H4 (cell line): Measurements from ENCODE around the gene EPM2AIP1. TPM values are rescaled to one million over a fixed set of nuclear protein-coding genes. Genes with fewer than 3 reads are reported as not detected.
"Not testable (repeated sequence)": the region's sequence is repeated elsewhere in the genome, so short reads cannot be mapped to it uniquely, and the experiment has no call there.

Experiments used
- DNase-seq: peaks from one replicate; pipeline ENCODE4 v3.0.0-alpha.2; 2015; ENCODE audit warnings: low spot score
- total RNA-seq: library from RNA; depleted of rRNA; stranded (reverse); fragments of >200 nt; shearing (Covaris generic); gene quantifications from 2 replicates; pipeline ENCODE4 v1.2.3, GENCODE V29; 2014

EPM2AIP1 gene
- total RNA-seq, 1 experiment from 2014 or later, result 4.3 TPM

DNA sequence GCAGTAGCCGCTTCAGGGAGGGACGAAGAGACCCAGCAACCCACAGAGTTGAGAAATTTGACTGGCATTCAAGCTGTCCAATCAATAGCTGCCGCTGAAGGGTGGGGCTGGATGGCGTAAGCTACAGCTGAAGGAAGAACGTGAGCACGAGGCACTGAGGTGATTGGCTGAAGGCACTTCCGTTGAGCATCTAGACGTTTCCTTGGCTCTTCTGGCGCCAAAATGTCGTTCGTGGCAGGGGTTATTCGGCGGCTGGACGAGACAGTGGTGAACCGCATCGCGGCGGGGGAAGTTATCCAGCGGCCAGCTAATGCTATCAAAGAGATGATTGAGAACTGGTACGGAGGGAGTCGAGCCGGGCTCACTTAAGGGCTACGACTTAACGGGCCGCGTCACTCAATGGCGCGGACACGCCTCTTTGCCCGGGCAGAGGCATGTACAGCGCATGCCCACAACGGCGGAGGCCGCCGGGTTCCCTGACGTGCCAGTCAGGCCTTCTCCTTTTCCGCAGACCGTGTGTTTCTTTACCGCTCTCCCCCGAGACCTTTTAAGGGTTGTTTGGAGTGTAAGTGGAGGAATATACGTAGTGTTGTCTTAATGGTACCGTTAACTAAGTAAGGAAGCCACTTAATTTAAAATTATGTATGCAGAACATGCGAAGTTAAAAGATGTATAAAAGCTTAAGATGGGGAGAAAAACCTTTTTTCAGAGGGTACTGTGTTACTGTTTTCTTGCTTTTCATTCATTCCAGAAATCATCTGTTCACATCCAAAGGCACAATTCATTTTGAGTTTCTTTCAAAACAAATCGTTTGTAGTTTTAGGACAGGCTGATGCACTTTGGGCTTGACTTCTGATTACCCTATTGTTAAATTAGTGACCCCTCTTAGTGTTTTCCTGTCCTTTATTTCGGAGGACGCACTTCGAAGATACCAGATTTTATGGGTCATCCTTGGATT is 674 bp upstream of the EPM2AIP1 start, which contains the start of gene MLH1:
TSS of gene MLH1 (plus strand) at position 193 of the 958 bp plus-strand sequence. CDS start at position 223, 30 bp downstream.
- peak; percentile 99 for DNase-seq

DNA sequence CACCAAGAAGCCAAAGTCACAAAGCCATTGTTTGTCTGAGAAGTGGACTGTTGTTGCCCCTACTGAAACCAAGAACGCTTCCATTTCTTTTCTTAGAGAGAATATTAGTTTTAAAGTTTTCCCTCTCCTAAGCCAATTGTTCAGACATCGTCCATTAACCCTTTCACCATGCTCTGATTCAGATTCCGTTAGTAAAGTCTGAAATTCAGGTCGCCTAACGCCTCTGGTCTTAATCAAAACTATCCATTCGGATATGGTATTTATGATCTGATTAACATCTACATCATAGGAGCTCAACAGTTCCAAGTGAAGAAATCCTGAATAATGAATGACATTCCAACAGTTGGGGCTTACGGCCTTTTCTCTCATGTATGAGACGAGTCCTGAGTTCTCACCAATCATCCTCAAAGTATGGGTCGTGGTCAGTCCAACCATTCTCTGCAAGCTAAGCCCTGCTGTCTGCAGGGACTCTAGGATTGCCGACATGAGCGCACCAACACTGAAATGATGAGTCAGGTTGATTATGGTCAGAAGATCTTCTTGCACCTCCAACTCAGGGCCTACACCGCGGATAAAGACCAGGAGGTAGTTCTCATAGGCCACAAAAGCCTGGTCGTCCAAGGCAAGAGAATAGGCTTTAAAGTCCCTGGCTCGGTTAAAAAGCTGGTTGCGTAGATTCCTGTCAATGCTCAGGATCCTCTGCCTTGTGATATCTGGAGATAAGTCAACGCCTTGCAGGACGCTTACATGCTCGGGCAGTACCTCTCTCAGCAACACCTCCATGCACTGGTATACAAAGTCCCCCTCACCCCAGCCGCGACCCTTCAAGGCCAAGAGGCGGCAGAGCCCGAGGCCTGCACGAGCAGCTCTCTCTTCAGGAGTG is 767 bp downstream of the EPM2AIP1 start:
- peak; percentile 7 for DNase-seq

DNA sequence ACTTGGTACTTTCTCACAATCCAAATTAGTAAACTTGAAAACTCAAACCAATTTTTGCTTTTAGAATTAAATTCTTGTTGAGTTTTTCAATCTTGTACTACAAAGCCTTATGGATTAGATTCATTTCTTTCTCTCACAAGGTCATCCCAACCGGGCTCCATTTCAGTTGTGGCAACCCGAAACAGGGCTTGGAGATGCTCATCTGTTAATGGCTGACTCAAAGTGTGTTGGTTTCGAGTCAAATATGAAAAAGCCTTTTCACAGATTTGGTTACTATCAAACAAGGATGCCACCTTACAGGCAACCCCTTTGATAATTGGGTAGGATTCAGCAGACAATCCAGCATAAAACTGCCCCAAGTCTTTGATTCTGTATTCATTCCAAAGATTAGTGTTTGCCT is 1.8 kb downstream of the EPM2AIP1 start:
- no peak for DNase-seq

DNA sequence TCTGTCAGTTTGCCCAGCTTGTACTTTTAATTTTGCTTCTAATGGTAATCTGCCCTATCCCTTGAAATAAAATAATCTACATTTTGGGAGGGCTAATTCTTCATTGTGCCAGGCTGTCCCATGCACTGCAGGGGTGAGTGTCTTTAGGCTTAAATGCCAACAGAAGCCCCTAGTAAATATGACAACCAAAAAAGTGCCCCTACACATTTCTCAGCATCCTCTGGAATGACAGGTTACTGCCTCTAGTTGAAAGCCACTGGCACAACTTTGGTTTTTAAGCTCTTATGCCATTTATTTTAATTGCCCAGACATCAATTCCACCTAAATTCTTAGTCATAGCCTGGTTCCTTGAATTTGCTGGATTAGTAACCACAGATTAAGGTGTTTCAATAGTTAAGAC is 3.4 kb downstream of the EPM2AIP1 start:
- DNase-seq, result no peak

DNA sequence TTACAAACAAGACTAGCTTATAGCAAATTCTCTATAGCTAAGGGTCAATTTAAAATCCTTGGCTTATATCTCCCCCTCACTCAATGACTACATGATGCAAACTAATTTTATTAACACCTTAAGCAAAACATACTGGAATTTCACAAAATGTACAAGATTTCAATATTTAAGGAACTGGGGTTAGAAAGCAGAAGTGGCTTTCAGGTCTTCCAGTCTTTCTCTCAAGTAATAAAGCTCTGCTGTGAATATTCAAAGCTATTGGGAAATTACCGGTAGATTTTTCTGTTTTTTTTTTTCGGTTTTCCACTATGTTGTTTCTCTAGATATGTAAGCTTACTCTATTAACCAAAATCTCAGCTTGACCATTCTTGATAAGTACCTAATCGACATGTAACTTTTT is 3.9 kb downstream of the EPM2AIP1 start:
- no peak for DNase-seq

DNA sequence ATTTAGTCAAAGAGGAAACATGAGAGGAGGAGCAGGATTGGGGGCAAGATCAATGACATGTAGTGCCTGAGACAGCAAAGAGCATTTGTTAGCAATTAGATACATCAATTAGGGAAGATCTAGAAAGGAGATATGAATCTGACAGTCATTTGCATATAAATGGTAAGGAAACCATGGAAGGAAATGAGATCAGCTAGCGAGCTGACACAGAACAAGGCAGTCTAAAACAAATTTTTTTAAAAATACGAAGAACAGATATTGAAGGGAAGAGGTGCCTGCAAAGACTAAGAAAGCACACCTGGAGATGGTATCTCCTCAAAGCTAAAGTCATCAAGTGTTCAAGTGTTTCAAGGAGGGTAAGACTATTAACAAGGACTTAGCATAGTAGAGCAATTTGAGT is 4.6 kb downstream of the EPM2AIP1 start:
- DNase-seq, result no peak

DNA sequence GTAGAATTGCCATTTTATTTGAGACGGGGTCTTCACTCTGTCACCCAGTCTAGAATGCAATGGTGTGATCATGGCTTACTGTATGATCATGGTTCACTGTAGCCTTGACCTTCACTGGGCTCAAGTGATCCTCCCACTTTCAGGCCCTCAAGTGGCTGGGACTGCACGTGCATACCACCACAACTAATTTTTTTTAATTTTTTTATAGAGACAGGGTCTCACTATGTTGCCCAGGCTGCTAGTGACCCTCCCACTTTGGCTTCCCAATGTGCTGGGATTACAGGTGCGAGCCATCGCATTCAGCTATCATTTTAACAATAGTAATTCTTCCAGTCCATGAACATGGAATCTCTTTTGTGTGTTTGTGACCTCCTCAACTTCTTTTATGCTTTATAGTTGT is 11.9 kb downstream of the EPM2AIP1 start:
- DNase-seq, result no peak

DNA sequence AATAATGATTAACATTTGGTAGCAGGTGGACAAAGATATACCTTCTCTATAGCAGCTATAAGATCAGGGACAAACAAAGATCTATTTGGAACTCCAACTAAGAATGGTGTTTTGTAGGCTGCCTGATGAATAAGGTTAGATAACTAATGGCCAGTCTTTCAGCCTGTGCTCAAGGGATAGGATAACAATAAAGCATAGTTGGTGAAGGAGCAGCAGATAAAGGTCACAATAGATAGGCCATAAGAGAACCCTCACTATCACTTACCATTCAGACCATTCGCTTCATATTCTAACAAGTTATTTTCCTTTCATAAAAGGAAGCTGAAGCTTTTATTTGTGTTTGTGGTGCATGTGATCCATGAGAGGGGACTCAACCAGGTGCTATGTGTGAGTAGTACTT is 19.8 kb downstream of the EPM2AIP1 start:
- no peak for DNase-seq

DNA sequence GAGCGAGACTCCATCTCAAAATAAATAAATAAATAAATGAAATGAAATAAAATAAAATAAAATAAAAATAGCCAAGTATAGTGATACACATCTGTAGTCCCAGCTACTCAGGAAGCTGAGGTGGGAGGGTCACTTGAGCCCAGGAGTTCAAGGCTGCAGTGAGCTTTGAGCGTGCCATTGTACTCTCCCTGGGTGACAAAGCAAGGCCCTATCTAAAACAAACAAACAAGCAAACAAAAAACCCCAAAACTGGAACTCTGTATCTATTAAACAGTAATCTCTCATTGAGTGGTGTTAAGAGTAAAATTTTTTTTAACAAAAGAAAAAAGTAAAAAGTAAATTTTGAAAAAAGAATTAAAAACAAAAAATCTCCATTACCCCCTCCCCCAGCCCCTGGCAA is 20.8 kb downstream of the EPM2AIP1 start:
- DNase-seq, result no peak

DNA sequence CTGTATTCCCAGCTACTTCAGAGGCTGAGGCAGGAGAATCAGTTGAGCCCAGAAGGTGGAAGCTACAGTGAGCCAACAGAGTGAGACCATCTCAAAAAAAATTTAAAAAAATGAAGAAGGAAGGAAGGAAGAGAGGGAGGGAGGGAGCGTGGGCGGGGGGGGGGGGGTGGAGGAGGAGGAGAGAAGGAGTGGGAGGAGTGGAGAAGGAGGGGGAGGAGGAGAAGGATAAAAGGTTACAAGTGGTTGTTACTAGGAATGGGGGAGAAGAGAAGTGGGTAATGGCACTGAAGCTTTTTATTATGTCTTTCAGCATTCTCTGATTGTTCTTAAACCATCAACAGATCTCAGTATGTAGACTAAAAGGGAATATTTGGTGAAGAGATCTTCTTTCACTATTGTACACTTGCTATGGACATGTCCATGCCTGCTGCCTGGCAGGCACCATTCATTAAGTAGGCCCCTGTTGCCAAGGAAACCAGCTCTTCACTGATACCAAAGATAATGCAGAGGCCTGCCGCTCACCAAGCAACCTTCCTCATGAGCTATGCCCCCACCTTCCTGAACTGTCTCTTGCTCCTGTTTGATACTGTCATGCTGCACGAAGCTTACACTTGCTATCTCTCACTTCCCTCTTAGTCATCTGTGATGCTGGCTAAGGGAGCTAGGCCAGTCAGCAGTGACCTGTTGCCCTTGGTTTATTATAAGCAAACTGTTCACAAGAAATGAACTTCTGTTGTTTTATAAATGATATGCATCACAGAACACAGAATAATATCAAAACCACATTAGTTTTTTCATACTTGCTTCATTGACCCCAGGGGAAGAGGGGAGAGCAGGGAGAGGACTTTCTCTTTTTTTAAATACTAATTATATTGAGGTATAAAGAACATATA is 23.1 kb downstream of the EPM2AIP1 start:
- no peak for DNase-seq

DNA sequence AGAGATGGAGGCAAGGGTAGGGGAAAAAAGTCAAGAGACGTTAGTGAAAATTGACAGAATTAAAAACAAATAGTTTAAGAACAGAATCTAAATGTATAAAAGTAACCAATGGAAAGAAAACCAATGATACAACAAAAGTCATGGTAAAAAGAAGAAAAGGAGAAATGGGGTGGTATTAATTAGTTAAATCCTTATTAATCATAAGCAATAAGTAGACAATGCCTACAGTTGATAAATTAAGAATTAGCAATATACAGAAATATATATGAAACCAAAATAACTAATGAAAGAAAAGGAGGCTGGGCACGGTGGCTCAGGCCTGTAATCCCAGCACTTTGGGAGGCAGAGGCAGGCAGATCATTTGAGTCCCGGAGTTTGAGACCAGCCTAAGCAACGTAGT is 23.8 kb downstream of the EPM2AIP1 start:
- DNase-seq, result no peak

DNA sequence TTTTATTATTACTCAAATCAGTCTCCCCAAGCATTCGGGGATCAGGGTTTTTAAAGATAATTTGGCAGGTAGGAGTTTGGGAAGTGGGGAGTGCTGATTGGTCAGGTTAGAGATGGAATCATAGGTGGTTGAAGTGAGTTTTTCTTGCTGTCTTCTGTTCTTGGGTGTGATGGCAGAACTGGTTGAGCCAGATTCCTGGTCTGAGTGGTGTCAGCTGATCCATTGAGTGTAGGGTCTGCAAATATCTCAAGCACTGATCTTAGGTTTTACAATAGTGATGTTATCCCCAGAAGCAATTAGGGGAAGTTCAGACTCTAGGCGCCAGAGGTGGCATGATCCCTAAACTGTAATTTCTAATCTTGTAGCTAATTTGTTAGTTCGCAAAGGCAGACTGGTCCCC is 27.5 kb downstream of the EPM2AIP1 start:
- DNase-seq, result no peak

DNA sequence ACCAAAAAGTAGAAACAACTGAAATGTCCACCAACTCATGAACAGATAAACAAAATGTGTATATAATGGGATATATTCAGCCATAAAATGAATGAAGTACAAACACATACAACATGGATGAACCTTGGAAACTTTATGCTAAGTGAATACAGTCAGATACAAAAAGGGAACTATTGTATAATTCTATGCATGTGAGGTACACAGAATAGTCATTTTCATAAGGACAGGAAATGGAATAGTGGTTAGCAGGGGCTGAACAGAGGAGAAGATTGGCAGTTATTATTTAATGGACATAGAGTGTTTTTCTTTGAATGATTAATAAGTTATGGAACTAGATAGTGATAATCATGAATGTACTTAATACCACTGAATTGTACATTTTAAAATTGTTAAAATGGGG is 28.1 kb downstream of the EPM2AIP1 start:
- no peak for DNase-seq

DNA sequence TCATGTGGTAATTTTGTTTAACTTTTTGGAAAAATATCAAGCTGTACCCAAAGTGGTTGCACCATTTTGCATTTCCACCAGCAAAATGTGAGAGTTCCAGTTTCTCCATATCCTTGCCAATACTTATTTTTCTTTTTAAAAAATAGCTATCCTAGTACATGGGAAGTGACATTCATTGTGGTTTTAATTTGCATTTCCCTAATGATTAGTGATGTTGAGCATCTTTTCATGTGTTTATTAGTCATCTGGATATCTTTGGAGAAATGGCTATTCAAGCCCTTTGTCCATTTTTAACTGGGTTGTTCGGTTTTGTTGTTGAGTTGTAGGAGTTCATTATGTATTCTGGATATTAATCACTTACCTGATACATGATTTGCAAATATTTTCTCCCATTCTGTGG is 28.6 kb downstream of the EPM2AIP1 start:
- no peak for DNase-seq

DNA sequence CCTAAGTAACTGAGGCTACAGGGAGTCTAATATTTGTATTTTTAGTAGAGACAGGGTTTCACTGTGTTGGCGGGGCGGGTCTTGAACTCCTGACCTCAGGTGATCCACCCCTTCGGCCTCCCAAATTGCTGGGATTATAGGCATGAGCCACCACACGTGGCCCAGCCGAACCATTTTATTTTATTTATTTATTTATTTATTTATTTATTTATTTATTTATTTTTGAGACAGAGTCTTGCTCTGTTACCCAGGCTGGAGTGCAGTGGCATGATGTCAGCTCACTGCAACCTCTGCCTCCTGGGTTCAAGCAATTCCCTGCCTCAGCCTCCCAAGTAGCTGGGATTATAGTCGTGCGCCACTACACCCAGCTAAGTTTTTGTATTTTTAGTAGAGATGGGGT is 29.9 kb downstream of the EPM2AIP1 start:
- not testable (repeated sequence) for DNase-seq

DNA sequence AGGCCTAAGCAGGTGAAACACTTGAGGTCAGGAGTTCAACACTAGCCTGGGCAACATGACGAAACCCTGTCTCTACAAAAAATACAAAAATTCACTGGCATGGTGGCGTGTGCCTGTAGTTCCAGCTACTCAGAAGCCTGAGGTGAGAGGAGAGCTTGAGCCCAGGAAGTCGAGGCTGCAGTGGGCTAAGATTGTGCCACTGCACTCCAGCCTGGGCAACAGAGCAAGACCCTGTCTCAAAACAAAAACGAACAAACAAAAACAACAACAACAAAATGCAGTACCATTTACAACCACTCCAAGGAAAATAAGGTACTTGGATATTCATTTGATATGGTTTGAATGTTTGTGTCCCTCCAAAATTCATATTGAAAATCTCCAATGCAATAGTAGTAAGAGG is 32.4 kb downstream of the EPM2AIP1 start:
- DNase-seq, result no peak

DNA sequence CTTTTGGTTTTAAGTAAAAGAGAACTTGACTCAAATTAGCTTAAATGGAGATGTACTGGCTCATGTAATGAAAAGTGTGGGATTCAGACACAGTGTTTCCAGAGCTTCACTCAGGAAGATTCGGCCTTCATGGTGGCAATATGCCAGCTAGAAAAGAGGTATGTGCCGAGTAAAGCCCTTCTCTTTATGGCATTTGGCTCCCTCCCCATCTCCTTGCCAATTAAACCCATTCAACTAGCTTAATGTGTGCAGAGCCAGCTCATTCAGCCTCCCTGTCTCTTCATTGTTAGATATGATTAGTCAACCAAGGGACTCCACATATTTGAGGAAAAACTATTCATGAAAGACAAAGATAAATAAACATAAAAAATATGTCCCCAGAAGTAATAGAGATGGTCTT is 33.1 kb downstream of the EPM2AIP1 start:
- no peak for DNase-seq

DNA sequence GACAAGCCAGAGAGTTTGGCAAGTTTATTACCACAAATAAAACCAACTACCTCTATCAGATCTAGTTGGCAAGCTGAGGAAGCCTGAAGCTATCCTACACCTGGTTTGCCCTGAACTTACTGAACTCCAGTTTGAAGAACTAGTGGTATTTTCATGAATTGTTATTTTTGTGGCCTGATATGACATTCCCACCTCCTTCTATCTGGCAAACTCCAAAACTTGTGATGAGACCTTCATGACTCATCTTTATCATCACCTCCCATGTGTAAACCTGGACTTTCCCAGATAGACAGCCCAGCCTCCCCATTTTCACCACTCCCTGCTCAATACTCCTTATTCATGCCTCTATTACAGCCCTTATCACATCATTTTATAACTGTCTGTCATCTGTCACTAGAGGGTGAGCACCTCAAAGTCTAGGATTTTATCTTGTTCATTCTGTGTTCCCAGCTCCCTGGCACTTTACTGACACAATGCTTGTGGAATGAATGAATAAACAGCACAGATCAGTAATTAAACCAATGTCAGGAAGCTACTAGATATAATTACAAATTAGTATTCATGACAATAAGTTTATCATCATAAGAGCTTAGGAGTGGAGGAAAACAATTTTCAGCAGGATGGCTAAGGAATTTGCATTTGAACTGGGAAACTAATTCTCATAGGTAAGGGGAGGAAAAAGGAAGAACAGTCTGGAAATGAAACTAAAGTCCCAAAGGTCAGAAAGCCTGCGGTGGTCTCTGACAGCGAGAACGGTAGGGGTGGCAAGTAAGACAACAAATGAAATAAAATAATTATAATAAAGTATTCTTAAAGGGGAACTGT is 34.9 kb downstream of the EPM2AIP1 start:
- no peak for DNase-seq

DNA sequence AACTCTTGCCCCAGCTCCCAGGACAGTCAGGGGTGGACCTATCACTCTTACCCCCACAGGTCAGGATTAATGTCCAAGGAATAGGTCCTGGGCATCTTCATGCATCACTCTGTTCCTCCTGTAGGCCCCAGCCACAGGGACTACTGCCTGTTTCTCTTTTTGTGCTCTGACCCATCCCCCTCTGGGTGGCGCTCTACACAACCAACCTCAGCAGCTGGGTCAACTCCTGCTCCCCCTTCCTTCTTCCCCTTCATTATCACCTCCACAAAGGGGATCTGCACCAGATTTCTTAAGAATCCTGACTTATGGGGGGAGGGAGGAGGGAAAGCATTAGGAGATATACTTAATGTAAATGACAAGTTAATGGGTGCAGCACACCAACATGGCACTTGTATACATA is 35.9 kb downstream of the EPM2AIP1 start:
- no peak for DNase-seq

DNA sequence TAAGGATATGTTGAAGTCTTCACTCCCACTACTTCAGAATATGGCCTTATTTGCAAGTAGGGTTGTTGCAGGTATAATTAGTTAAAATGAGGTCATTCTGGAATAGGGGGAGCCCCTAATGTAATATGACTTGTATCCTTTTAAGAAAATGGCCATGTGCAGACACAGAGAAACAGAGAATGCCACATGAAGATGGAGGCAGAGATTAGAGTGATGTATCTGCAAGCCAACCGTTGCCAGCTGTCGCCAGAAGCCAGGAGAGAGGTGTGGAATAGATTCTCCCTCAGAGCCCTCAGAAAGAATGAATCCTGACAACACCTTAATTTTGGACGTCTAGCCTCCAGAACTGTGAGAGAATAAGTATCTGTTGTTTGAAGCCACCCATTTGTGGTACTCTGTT is 36.8 kb downstream of the EPM2AIP1 start:
- DNase-seq, result no peak
